Suprapubic skin (tissue), 4 donors: ENCODE data around the gene FBLIM1. TPM values are rescaled to one million over a fixed set of nuclear protein-coding genes. Genes with fewer than 3 reads are reported as not detected.

Source experiments
- DNase-seq, 2 donors: peaks; one replicate each; pipeline ENCODE4 v3.0.0-alpha.2; 2019; ENCODE audit warnings: low spot score in 2 of 2
- H3K27ac ChIP-seq: fragments of 200-600 bp; sonication (generic); one replicate; pipeline ENCODE4 v1.5.1; 2019
- H3K27me3 ChIP-seq: fragments of 200-600 bp; sonication (generic); one replicate; pipeline ENCODE4 v1.5.1; 2019
- H3K36me3 ChIP-seq: fragments of 200-600 bp; sonication (generic); one replicate; pipeline ENCODE4 v1.5.1; 2019
- H3K4me1 ChIP-seq: fragments of 200-600 bp; sonication (generic); one replicate; pipeline ENCODE4 v1.5.1; 2019
- H3K4me3 ChIP-seq: fragments of 200-600 bp; sonication (generic); one replicate; pipeline ENCODE4 v1.5.1; 2019; ENCODE audit warnings: mild to moderate bottlenecking
- H3K9me3 ChIP-seq: fragments of 200-600 bp; sonication (generic); one replicate; pipeline ENCODE4 v1.5.1; 2019
- CTCF ChIP-seq, 2 donors: fragments of 200-600 bp in 1 of 2; fragments of 450-650 bp in 1 of 2; sonication (generic) in 1 of 2; IDR thresholded peaks; one replicate each; pipeline ENCODE4 v1.5.1; 2016 to 2019; ENCODE audit warnings: antibody characterized with exemption in 2 of 2, mild to moderate bottlenecking in 1 of 2, moderate library complexity in 1 of 2
- EP300 ChIP-seq: sonication (generic); formaldehyde crosslinking; IDR thresholded peaks from one replicate; pipeline ENCODE4 v1.6.1; 2017; ENCODE audit warnings: antibody characterized with exemption
- POLR2A ChIP-seq, 2 donors: fragments of 450-650 bp; IDR thresholded peaks; one replicate each; pipeline ENCODE4 v1.6.1; 2017; ENCODE audit warnings: antibody characterized with exemption in 2 of 2, mild to moderate bottlenecking in 2 of 2, moderate library complexity in 2 of 2
- POLR2AphosphoS5 ChIP-seq, 3 donors: sonication (generic); formaldehyde crosslinking; IDR thresholded peaks; one replicate each; pipeline ENCODE4 v1.6.1; 2017; ENCODE audit warnings: antibody characterized with exemption in 3 of 3
- WGBS: methylation state at CpG from one replicate; pipeline ENCODE4 v1.1.5; 2018; 5-methylcytosine and 5-hydroxymethylcytosine counted together
- total RNA-seq, 4 donors: library from RNA; depleted of rRNA; stranded (reverse); fragments of >200 nt; gene quantifications; one replicate each; pipeline ENCODE4 v1.1.0, GENCODE V29; 2016

FBLIM1 gene
- total RNA-seq, 4 donors from 2014 or later = 24.7 to 43.0 (median 27.4) TPM

GRCh38 chr1:15723631-15724246, 34.9 kb upstream of the FBLIM1 start:
- peaks cover 90% of the 10 kb centered on the region for H3K36me3 ChIP-seq
- WGBS = 86% methylated on average over 17 of the region's 20 CpGs

GRCh38 chr1:15724949-15725880, 33.4 kb upstream of the FBLIM1 start:
- Histone ChIP-seq H3K36me3 (peaks cover 91% of the 10 kb centered on the region), H3K4me1 (no peaks in the 10 kb centered on the region), H3K27ac (no peak overlapping the region), H3K4me3 (no peak overlapping the region), H3K27me3 (no peaks in the 10 kb centered on the region), H3K9me3 (no peaks in the 10 kb centered on the region)
- no peak for DNase-seq
- WGBS = 50% methylated on average over 2 of the region's 26 CpGs
- TF ChIP-seq POLR2A (IDR thresholded peaks at IDR 0.05) (no peak), CTCF (IDR thresholded peaks at IDR 0.05) (no peak), EP300 (no peak), POLR2AphosphoS5 (IDR thresholded peaks at IDR 0.05) (no peak)

More at GRCh38 chr1:15723631-15724246, 34.9 kb upstream of the FBLIM1 start:
- no peaks in the 10 kb centered on the region for H3K27me3 ChIP-seq
- no peak for DNase-seq
- H3K4me1 ChIP-seq = no peaks in the 10 kb centered on the region
- H3K27ac ChIP-seq = no peak overlapping the region
- H3K9me3 ChIP-seq = no peaks in the 10 kb centered on the region
- no peak overlapping the region for H3K4me3 ChIP-seq
- no peak for TF ChIP-seq POLR2AphosphoS5 (IDR thresholded peaks at IDR 0.05)
- TF ChIP-seq EP300 = no peak
- TF ChIP-seq CTCF (IDR thresholded peaks at IDR 0.05) = no peak
- TF ChIP-seq POLR2A (IDR thresholded peaks at IDR 0.05) = no peak

GRCh38 chr1:15726508-15726907, 32.1 kb upstream of the FBLIM1 start:
- Histone ChIP-seq H3K27me3 (no peaks in the 10 kb centered on the region), H3K36me3 (peaks cover 91% of the 10 kb centered on the region), H3K9me3 (no peaks in the 10 kb centered on the region), H3K27ac (no peak overlapping the region), H3K4me3 (no peak overlapping the region), H3K4me1 (no peaks in the 10 kb centered on the region)
- DNase-seq = no peak
- TF ChIP-seq EP300 (no peak), POLR2A (IDR thresholded peaks at IDR 0.05) (no peak), CTCF (IDR thresholded peaks at IDR 0.05) (no peak), POLR2AphosphoS5 (IDR thresholded peaks at IDR 0.05) (no peak)
- 90% methylated on average over 2 of the region's 9 CpGs for WGBS

- Histone ChIP-seq H3K27ac (no peak overlapping the region), H3K4me1 (no peaks in the 10 kb centered on the region), H3K27me3 (no peaks in the 10 kb centered on the region), H3K4me3 (no peak overlapping the region), H3K9me3 (no peaks in the 10 kb centered on the region), H3K36me3 (peaks cover 91% of the 10 kb centered on the region)
- TF ChIP-seq POLR2A (IDR thresholded peaks at IDR 0.05) = no peak
- no peak for TF ChIP-seq CTCF (IDR thresholded peaks at IDR 0.05)
- TF ChIP-seq EP300 = no peak
- no peak for TF ChIP-seq POLR2AphosphoS5 (IDR thresholded peaks at IDR 0.05)
- DNase-seq = no peak
- WGBS = 69% methylated on average over 16 of the region's 21 CpGs
Measured at GRCh38 chr1:15727021-15727420, 31.6 kb upstream of the FBLIM1 start.

- H3K4me1 ChIP-seq = no peaks in the 10 kb centered on the region
- H3K27ac ChIP-seq = no peak overlapping the region
- H3K27me3 ChIP-seq = no peaks in the 10 kb centered on the region
- no peak for TF ChIP-seq POLR2AphosphoS5 (IDR thresholded peaks at IDR 0.05)
- TF ChIP-seq POLR2A (IDR thresholded peaks at IDR 0.05) = no peak
- no peak for TF ChIP-seq EP300
- no peak for TF ChIP-seq CTCF (IDR thresholded peaks at IDR 0.05)
- no peak for DNase-seq
- H3K4me3 ChIP-seq = no peak overlapping the region
- H3K9me3 ChIP-seq = no peaks in the 10 kb centered on the region
- H3K36me3 ChIP-seq = peaks cover 93% of the 10 kb centered on the region
- 100% methylated on average over 1 of the region's 13 CpGs for WGBS
Measured at GRCh38 chr1:15727424-15727823, 31.2 kb upstream of the FBLIM1 start.
